ENCODE measurements around the gene EVI2B. TPM values are rescaled to one million over a fixed set of nuclear protein-coding genes. Genes with fewer than 3 reads are reported as not detected.

The EVI2B gene
- total and polyA plus RNA-seq, 2 of the 4 experiments (the other 2 are of a cell fraction): under 0.01 to 0.17 TPM

DNA sequence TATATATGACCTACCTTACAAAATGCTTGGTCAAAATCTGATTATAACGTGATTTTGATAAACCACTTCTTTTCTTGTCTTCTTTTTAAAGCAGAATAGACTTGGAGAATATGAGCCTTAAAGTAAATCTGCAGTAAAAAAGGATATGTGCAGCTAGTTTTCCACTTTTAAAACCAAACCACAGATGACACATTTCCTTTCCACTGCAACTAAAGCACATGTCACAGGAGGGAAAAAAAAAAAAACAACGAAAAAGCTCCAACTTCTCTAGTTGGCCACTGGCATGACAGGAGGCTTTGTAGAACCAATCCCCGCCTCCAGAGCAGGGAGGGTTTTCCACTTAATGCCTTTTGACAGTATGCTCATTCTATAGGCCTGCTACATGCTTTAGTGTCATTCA is 7.6 kb upstream of the EVI2B start, which contains the start of gene EVI2A:
TSS of gene EVI2A (minus strand) at position 142 of the 400 bp plus-strand sequence. CDS start 2,609 bp downstream, outside the sequence.
- Histone ChIP-seq H2BK5ac (ENCODE audit: low read depth, low read length, poor library complexity, severe bottlenecking) (peak within 1 kb of the TSS; percentile 42), H3K79me1 (ENCODE audit: low read depth in 1 of 2, low read length in 2 of 2) (peaks cover 3 to 34% of the 10 kb centered on the region in 2 experiments; a peak in 3 of 4 replicates), H2BK120ac (ENCODE audit: low read depth, low read length) (no peak within 1 kb of the TSS), H3K9me3 (ENCODE audit: control insufficient read depth, insufficient read depth, low read length) (no peaks in the 10 kb centered on the region), H3K4ac (ENCODE audit: low read depth, low read length) (peak within 1 kb of the TSS; percentile 48; the same call in 1 of the 2 replicates), H4K91ac (ENCODE audit: insufficient read depth, low read depth, low read length) (no peak within 1 kb of the TSS), H2AK5ac (ENCODE audit: low read depth, low read length) (peak within 1 kb of the TSS; percentile 72), H3K36me3 (ENCODE audit: control insufficient read depth, insufficient read depth, low read length) (peaks cover 6% of the 10 kb centered on the region), H3K9ac (ENCODE audit: low read depth, low read length) (no peak within 1 kb of the TSS), H3K27me3 (ENCODE audit: control insufficient read depth, insufficient read depth, low read length) (no peaks in the 10 kb centered on the region), H3K56ac (ENCODE audit: extremely low read depth, insufficient read depth, low read length) (no peak within 1 kb of the TSS), H4K20me1 (ENCODE audit: insufficient read depth, low read length) (no peaks in the 10 kb centered on the region), H4K5ac (ENCODE audit: low read depth, low read length) (no peak within 1 kb of the TSS), H3K4me1 (ENCODE audit: control insufficient read depth, insufficient read depth, low read length) (peaks cover 3% of the 10 kb centered on the region), H3K27ac (ENCODE audit: insufficient read depth, low read length) (no peak within 1 kb of the TSS), H2BK15ac (ENCODE audit: low read depth, low read length) (peak within 1 kb of the TSS; percentile 21; the same call in 1 of the 3 replicates), H3K4me3 (ENCODE audit: insufficient read depth, low read depth, low read length) (no peak within 1 kb of the TSS), H3K4me2 (ENCODE audit: low read depth, low read length) (peak within 1 kb of the TSS; percentile 62; the same call in 1 of the 2 replicates), H3K23ac (ENCODE audit: low read depth, low read length) (no peak within 1 kb of the TSS), H2AFZ (replicated peaks; ENCODE audit: low read length, poor library complexity) (no peak within 1 kb of the TSS), H3K18ac (ENCODE audit: low read depth, low read length) (0 out of 2 replicates have a peak within 1 kb of the TSS, but pooled peaks have one; percentile 14), H3K14ac (replicated peaks; ENCODE audit: low read depth, low read length) (no peak within 1 kb of the TSS), H3K9me1 (ENCODE audit: insufficient read depth, low read length) (no peaks in the 10 kb centered on the region), H2AK9ac (replicated peaks; ENCODE audit: low read depth, low read length, poor library complexity) (no peak within 1 kb of the TSS), H4K8ac (ENCODE audit: low read depth in 2 of 2, low read length in 2 of 2) (no peak within 1 kb of the TSS; a peak in 1 of 4 replicates), H2BK20ac (ENCODE audit: low read depth, low read length) (peak within 1 kb of the TSS; percentile 34; the same call in 1 of the 2 replicates)
- intact Hi-C loops (cut with micrococcal nuclease) (no loop called here), dilution Hi-C loops (cut with HindIII; ENCODE audit: low sequenced_read_pairs, unreplicated experiment) (no loop called here), in situ Hi-C loops (cut with MboI; ENCODE audit: low sequenced_read_pairs) (no loop called here)
- BruUV-seq (replicated peaks): no TSS peak
- ChIA-PET POLR2A (ENCODE audit: unreplicated experiment) (no interaction called here), CTCF (interaction anchor here (0.7 kb wide), 1 partner anchor 37 kb away, joined by 5 read pairs; no protein-coding TSS in a partner anchor)
- DNase-seq (peak; percentile 88), ATAC-seq (ENCODE audit: low read depth) (peak; percentile 64)
- no peak for TF ChIP-seq MAFK (IDR thresholded peaks at IDR 0.05; ENCODE audit: low read depth, low read length)
- peak; percentile 65; the same call in 1 of the 2 replicates for TF ChIP-seq MXI1 (IDR thresholded peaks at IDR 0.05; ENCODE audit: borderline replicate concordance, low read depth, low read length)
- no CpG with 5 or more reads among the region's 3 CpGs for WGBS, 2 experiments (ENCODE audit: extremely low coverage in 2 of 2, insufficient read length in 1 of 2)
